Activated naive CD4-positive, alpha-beta T cell treated with anti-CD3 and anti-CD28 coated beads, Interleukin-2, amount 50 U/mL, for 24 hours (primary cell): Measurements from ENCODE around the gene KASH5.

Experiments
- H3K27ac Mint-ChIP-seq: one replicate; pipeline ENCODE4 v1.8.0; 2021; ENCODE audit warnings: mild to moderate bottlenecking, mixed read lengths
- H3K27me3 Mint-ChIP-seq: one replicate; pipeline ENCODE4 v1.8.0; 2021; ENCODE audit warnings: mixed read lengths
- H3K36me3 Mint-ChIP-seq: one replicate; pipeline ENCODE4 v1.8.0; 2021; ENCODE audit warnings: mixed read lengths
- H3K4me1 Mint-ChIP-seq: one replicate; pipeline ENCODE4 v1.8.0; 2021; ENCODE audit warnings: mixed read lengths
- H3K4me3 Mint-ChIP-seq: one replicate; pipeline ENCODE4 v1.8.0; 2021; ENCODE audit warnings: mild to moderate bottlenecking, mixed read lengths
- H3K9me3 Mint-ChIP-seq: one replicate; pipeline ENCODE4 v1.8.0; 2021; ENCODE audit warnings: mixed read lengths

Gene KASH5

GRCh38 chr19:49461656-49462055 lies 73.6 kb downstream of the KASH5 start:
- Mint-ChIP-seq H3K36me3 (peaks cover 4% of the 10 kb centered on the region), H3K9me3 (no peaks in the 10 kb centered on the region), H3K27me3 (no peaks in the 10 kb centered on the region), H3K27ac (no peak overlapping the region), H3K4me3 (no peak overlapping the region), H3K4me1 (peaks cover 4% of the 10 kb centered on the region)

- Mint-ChIP-seq H3K36me3 (peaks cover 1% of the 10 kb centered on the region), H3K4me3 (no peak overlapping the region), H3K27me3 (no peaks in the 10 kb centered on the region), H3K4me1 (no peaks in the 10 kb centered on the region), H3K9me3 (no peaks in the 10 kb centered on the region), H3K27ac (no peak overlapping the region)
These were observed 74.4 kb downstream of the KASH5 start for GRCh38 chr19:49462492-49462891.

- Mint-ChIP-seq H3K4me3 (no peak overlapping the region), H3K4me1 (peaks cover 8% of the 10 kb centered on the region), H3K9me3 (no peaks in the 10 kb centered on the region), H3K36me3 (peaks cover 1% of the 10 kb centered on the region), H3K27ac (no peak overlapping the region), H3K27me3 (no peaks in the 10 kb centered on the region)
These were observed 76.1 kb downstream of the KASH5 start for GRCh38 chr19:49463960-49464740.

- no peaks in the 10 kb centered on the region for H3K27me3 Mint-ChIP-seq
- H3K4me3 Mint-ChIP-seq: no peak overlapping the region
- H3K27ac Mint-ChIP-seq: peak overlapping the region; percentile 41
- no peaks in the 10 kb centered on the region for H3K9me3 Mint-ChIP-seq
- H3K36me3 Mint-ChIP-seq: peaks cover 1% of the 10 kb centered on the region
- H3K4me1 Mint-ChIP-seq: peaks cover 18% of the 10 kb centered on the region
These were observed 77.3 kb downstream of the KASH5 start for GRCh38 chr19:49465371-49465770.
